ENCODE results near the gene INPP4A. TPM values are rescaled to one million over a fixed set of nuclear protein-coding genes. Genes with fewer than 3 reads are reported as not detected.
A peak's percentile ranks its signal among the peaks of the same experiment; 100 is the strongest.
"Not testable (repeated sequence)": the region's sequence is repeated elsewhere in the genome, so short reads cannot be mapped to it uniquely, and the experiment has no call there.

Gene INPP4A
- polyA plus RNA-seq (2013, experiment 1 of 2; ENCODE audit: insufficient read length) = 15.1 TPM
- 13.4 TPM for polyA plus RNA-seq (2013, experiment 2 of 2; ENCODE audit: insufficient read length)

DNA sequence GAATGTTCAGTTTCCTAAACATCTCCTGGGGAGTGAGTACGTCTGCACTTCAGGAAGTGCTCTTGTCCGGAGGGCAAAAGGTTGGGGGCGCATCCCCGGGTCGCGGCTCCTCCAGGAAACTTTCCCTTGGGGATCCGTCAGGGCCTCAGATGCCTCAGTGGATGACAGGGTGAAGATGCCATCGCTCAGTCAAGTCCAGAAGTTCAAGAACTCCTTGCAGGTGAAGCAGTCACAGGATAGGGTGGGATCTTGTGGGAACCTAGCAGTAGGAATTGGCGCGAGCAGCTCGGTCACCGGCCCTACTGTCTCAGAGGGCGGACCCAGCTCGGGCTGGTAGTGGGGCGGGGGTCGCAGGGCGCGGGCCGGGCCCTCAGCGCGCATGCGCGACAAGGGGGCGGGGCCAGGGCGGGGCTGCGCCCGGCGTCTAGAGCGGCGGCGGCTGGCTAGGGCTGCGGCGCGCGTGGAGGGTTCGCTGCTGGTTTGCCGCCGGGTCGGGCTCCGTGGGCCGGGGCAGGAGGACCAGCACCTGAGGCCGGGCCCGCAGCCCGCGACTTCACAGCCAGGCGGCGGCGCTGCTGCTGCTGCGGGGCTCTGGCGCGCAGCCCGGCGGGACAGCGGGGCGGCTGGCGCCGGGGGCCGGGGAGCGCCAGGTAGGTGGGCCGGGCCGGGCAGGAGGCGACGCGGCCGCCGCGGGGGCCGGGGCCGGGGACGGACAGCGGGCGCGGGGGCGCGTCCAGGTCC lies at the start of gene INPP4A:
Gene INPP4A (plus strand): TSS at position 423 of the 741 bp plus-strand sequence. CDS start 75,191 bp downstream, outside the sequence.
- DNase-seq = peak; percentile 65

DNA sequence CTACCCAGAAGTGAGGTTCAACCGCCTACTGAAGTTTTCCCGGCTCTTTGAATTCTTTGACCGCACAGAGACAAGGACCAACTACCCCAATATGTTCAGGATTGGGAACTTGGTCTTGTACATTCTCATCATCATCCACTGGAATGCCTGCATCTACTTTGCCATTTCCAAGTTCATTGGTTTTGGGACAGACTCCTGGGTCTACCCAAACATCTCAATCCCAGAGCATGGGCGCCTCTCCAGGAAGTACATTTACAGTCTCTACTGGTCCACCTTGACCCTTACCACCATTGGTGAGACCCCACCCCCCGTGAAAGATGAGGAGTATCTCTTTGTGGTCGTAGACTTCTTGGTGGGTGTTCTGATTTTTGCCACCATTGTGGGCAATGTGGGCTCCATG lies 48.7 kb upstream of the INPP4A start:
- DNase-seq = no peak

DNA sequence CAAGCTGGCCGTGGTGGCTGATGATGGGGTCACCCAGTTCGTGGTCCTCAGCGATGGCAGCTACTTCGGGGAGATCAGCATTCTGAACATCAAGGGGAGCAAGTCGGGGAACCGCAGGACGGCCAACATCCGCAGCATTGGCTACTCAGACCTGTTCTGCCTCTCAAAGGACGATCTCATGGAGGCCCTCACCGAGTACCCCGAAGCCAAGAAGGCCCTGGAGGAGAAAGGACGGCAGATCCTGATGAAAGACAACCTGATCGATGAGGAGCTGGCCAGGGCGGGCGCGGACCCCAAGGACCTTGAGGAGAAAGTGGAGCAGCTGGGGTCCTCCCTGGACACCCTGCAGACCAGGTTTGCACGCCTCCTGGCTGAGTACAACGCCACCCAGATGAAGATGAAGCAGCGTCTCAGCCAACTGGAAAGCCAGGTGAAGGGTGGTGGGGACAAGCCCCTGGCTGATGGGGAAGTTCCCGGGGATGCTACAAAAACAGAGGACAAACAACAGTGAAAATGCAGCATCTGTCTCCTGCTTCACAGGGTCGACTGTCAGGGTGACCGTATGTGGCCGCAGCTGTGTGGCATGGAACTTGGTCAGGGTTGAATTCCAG lies 47.8 kb upstream of the INPP4A start:
- DNase-seq = no peak

DNA sequence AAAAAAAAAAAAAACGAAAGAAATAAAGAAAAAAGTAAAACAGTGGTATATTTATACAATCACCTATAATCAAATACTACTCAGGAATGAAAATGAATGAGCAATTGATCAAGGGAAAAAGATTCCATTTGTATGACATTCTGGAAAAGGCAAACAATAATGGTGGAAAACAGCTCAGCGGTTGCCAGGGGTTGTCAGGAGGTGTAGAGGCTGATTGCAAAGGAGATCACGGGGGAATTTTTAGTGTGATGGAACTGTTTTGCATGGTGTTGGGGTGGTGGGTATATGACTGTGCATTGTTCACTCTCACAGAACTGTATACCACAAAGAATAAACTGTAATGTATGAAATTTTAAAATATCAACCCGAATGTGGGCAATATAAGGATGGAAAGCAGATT lies 45.5 kb upstream of the INPP4A start:
- no peak for DNase-seq

DNA sequence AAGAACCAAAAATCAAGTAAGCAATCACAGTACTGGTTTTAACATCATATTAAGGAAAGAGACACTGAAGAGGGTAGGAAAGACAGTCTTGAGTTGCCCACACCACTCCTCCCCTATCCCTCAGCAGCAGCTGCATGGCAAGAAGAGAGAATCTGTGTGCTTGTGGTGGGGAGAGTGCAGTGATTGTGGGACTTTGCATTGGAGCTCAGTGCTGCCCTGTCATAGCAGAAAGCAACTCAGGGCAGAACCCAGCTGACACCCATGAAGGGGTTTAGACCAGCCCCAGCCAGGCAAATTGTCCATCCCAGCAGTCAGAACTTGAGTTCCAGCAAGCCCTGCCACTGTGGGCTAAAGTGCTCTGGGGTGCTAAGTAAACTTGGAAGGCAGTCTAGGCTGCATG lies 40.8 kb upstream of the INPP4A start:
- DNase-seq = no peak

DNA sequence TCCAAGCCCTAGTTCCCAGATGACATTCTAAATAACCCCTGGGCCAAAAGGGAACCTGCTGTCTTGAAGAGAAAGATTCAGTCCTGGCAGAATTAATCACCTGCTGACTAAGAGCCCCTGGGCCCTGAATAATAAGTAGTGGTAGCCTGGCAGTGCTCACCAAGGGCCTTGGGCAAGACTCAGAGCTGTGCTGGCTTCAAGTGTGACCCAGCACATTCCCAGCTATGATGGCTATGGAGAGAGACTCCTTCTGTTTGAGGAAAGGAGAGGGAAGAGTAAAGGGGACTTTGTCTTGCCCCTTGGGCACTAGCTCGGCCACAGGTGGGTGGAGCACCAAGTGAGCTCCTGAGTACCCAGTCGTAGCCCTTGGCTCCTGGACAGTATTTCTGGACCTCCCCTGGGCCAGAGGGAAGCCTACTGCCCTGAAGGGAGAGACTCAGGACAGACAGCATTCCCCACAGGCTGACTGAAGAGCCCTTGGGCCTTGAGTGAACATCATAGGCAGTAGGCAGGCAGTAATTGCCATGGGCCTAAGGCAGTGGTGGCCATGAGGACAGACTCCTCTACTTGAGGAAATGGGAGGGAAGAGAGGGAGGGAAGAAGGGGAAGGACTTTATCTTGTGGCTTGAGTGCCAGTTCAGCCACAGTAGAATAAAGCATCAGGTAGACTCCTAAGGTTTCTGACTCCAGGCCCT lies 40.0 kb upstream of the INPP4A start:
- DNase-seq = no peak

DNA sequence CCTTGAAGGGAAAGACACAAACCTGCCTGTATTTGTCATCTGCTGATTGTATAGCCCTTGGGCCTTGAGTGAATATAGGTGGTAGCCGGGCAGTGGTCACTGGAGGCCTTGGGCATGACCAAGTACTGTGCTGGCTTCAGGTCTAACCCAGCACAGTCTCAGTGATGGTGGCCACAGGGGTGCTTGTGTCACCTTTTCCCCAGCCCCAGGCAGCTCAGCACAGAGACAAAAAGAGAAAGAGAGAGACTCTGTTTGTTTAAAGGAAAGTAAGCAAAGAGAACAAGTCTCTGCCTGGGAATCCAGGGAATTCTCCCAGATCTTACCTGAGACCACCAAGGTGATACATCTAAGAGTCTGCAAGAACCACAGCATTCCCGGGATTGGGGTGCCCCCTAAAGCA lies 39.4 kb upstream of the INPP4A start:
- no peak for DNase-seq

DNA sequence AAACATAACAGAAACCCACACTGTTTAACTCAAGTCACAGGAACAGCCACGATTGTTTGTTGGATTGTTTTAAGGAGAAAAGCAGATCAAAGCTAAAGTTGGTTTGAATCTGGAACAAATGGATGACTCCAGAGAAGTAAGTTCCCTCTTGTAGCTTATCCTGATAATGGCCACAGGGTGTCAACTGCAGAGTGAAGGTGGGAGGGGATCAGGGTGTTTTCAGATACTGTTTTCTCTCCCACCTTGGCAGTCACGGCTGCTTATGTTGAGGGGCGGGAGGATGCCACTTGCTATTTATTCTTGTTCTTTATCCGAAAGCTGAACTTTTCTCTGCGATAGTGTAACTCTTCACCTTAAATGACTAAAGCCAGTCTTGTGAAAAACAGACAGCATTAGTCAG lies 36.5 kb upstream of the INPP4A start:
- DNase-seq = no peak

DNA sequence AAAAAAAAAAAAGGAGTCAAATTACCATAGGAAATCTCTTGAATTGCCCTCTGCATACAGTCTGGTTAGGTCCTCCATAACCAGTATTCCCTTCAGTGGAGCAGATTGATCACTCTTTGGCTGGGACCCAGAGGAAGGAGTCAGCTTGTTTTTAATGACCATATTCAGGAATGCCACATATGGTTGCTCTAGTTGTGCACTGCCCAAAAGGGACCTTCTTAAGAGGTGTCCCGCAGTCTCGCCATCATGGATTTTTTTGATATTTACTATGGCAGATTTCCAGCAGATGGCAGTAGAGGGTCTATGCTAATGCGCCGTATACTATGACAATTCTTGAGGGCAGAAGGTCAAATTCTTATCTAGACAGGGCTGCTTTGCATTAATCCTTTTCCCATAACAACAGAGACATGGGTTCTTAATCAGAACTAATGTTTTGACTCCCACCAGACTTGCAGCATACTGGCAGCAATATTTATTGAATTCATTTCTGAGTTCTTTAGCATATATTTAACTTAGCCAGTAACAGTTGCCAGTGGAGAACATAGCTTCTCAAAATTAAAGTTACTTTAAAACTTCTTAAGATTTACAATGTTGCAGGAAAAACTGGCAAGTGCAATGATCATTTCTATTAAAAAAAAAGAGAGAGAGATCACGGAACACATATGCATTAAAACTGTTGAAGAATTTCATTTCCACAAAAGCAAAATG lies 31.8 kb upstream of the INPP4A start:
- peak; percentile 45 for DNase-seq

DNA sequence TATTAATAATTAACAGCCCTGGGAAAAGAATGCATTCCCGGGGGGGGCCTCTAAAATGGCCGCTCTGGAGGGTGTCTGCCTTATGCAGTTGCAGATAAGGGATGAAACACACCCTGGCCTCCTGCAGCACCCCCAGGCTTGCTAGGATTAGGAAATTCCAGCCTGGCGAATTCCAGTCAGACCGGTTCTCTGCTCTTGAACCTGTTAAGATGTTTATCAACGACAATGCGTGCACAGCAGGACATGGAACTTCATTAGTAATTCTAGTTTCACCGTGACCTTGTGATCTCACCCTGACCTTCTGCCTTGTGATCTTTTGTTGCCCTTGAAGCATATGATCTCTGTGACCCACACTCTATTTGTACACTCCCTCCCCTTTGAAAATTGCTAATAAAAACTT lies 30.4 kb upstream of the INPP4A start:
- not testable (repeated sequence) for DNase-seq

DNA sequence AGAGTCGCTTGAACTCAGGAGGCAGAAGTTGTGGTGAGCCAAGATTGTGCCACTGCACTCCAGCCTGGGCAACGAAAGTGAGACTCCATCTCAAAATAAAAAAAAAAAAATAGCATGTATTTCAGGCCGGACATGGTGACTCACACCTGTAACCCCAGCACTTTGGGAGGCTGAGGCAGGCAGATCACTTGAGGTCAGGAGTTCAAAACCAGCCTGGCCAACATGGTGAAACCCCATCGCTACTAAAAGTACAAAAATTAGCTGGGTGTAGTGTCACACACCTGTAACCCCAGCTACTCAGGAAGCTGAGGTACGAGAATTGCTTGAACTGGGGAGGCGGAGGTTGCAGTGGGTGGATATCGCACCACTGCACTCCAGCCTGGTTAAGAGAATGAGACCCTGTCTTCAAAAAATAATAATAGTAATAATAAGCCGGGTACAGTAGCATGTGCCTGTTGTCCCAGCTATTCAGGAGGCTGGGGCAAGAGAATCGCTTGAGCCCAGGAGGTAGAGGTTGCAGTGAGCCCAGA lies 28.9 kb upstream of the INPP4A start:
- DNase-seq = not testable (repeated sequence)

DNA sequence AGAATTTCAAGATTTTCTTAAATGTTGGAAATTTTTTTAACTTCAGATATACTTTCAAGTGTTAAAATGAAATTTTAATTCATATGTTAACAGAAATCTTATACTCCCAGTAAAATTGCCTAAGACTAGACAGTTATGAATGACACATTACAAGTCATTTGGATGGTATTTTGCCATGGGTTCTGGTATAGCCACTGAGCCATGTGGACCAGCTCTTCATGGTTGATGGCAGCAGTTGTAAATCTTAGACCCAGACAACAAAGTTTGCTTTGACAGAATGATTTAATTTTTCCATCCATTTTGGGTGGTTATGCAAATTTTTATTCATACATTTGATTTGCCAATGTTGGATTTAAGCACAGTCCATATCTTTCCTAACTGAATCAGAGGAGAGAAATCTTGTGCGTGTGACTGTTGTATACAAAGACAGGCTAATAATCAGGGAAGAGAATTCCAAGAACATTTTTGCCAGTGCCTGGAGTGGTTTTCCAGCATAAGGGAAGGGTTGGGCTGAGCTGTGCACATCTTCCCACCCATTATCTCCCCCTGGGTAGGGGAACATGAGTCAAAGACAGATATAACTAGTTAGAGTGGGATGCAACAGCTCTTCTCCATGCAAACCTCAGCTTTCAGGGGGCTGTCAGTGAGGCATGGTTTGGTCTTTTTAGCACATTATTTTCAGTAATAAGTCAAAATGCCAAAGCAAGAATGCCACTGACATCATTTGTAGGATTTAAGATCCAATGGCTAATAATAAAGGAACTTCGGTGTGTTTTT lies 28.1 kb upstream of the INPP4A start:
- no peak for DNase-seq

DNA sequence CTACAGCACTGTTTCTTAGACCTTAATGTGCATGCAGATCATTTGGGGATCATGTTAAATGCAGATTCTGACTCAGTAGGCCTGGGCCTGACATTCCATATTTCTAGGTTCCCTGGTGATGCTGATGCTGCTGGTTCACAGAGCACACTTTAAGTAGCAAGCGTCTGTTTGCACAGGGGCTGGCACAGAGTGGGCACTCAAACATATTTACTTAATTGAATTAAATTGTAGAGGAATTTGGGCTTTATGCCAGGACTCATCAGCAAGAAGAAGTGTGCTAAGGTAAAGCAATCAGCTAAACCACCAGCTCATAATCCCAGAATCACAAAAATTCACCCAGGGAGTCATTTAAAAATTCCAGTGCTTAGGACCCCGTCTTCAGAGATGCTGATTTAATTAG lies 25.1 kb upstream of the INPP4A start:
- no peak for DNase-seq

DNA sequence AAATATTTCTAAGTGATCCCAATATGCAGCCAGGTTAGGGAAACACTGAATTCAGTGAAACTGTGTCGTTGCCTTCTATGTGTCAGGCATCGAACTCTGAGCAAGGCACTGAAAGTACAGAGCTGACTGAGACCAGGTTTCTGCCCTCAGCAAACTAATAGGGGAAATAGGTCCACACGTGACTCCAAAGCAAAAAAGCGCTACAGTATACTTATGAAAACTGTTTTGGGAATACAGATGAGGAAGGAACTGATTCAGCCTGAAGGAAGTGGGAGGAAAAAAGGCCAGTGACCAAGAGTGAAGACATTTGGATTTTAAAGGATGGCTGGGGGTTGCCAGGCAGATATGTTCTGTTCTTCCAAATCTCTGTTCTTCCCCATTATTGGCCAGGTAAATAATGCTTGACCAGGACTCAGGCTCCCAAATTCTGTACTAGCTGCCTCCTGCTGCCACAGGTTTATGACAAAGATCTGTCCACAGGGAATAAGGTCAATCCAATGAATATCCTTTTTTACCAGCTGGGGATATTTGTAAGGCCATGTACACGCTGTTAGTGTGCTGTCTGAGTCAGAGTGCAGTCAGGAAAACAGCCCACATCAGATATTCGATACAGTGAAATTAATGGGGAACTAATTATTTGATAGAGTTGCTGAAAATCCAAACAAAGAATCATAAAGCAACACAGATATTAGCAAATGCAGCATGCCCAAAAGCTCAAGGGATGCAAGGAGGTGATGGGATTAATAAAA lies 24.5 kb upstream of the INPP4A start:
- no peak for DNase-seq

DNA sequence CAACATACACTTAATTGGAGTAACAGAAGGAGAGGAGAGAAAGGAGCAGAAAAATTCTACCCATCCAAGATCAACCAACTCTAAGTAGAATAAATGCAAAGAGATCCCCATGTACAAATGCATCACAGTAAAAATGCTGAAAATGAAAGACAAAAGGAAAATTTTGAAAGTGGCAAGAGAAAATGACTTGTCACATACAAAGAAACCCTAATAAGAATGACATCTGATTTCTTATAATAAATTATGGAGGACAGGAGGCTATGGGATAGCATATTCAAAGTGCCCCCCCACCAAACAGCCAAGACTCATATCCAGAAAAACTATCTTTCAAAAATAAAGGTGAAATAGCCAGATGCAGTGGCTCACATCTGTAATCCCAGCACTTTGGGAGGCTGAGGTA lies 22.2 kb upstream of the INPP4A start:
- no peak for DNase-seq

DNA sequence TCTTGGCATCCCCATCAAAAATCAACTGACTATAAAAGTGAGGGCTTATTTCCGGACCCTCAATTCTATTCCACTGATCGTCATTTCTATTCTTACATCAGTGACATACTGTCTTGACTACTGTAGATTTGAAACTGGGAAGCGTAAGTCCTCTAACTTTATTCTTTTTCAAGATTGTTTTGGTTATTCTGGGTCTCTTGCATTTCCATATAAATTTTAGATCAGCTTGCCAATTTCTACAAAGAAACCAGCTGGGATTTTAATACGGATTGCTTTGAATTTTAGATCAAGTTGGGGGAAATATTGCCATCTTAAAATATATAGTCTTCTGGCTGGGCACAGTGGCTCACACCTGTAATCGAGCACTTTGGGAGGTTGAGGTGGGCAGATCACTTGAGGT lies 17.9 kb upstream of the INPP4A start:
- DNase-seq = no peak

DNA sequence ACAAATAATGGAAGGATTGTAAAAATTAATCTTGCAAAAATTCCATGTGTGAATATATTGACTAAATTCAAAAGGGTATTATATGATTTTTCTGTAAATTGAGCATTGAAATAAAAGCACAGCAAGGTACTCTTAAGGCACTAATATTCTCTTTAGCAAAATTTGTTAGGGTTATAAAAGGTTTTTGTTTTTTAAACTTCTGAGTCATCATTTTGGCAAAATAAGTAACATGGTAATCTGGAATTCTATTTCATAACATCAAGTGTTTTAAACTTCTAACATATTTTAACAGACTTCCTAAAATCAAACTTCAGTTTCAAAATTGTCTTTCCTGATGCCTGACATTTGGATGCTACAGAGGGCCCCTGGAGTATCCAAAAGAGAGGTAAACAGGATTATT lies 12.5 kb upstream of the INPP4A start:
- no peak for DNase-seq

DNA sequence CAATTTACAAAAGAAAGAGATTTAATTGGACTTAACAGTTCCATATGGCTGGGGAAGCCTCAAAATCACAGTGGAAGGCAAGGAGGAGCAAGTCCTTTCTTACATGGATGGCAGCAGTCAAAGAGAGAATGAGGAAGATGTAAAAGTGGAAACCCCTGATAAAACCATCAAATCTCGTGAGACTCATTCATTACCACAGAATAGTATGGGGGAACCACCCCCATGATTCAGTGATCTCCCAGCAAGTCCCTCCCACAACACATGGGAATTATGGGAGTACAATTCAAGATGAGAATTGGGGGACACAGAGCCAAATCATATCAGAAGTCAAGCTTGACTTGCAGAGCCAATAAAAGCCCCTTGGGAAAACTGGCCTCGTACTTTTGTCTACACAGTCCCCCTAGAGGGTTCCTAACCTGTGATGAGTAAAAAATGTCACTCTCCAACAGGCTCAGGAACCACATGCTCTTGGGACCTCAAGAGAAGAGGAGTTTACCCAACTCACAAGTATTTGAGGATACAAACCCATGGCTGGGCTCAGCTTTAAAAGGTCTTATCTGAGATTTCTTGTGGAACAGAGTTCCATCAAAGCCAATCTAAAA lies 11.2 kb upstream of the INPP4A start:
- DNase-seq = no peak

DNA sequence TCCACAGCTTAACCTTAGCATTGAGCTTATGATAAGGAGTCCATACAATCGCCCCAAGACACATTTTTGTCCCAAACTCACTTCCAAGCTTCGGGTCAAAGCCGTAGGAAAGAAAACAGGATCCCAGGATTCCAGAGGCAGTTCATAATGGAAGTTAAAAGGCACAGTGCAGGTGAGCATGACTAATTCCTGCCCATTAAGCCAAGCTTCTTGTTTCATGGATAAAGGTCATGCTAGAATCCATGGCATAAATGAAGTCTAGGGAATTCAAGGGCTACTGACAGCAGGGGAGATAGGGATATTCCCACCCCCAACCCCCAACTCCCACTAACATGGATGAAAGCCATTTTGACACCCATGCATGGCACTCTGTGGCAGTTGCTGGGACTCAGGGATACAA lies 10.2 kb upstream of the INPP4A start:
- no peak for DNase-seq

DNA sequence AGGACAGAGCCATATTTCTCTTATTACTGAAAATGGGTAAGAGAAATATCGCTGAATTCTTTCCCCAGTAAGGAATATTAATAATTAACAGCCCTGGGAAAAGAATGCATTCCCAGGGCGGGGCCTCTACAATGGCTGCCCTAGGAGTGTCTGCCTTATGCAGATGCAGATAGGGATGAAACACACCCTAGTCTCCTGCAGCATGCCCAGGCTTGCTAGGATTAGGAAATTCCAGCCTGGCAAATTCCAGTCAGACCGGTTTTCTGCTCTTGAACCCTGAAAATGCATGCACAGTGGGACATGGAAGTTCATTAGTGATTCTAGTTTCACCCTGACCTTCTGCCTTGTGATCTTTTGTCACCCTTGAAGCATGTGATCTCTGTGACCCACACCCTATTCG lies 9.0 kb upstream of the INPP4A start:
- not testable (repeated sequence) for DNase-seq

DNA sequence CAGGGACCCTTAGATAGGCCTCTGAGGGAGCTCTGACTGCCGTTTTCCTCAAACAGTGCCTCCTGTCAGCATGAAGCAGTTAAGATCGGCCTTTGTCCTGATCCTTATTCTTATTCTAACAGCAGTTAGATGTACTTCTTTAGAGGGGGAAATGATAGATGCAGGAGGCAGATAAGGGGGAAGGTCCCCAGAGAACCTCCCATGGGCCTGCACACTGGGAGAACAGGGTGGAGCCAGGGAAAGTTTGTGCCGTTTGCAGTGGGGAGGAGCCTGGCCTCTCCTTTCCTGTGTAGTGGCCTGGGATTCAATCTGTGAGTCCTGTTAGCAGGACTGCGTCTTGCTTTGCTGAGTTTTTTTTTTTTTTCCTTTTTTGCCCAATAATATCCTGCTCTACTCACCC lies 7.9 kb upstream of the INPP4A start:
- DNase-seq = no peak
